ENCODE data around the gene LMF2. TPM values are rescaled to one million over a fixed set of nuclear protein-coding genes. Genes with fewer than 3 reads are reported as not detected.

LMF2 gene
- polyA plus RNA-seq, 1 donor (not counting 4 experiments of a cell fraction or from before 2014, with no cell fraction given), result 13.2 TPM

DNA sequence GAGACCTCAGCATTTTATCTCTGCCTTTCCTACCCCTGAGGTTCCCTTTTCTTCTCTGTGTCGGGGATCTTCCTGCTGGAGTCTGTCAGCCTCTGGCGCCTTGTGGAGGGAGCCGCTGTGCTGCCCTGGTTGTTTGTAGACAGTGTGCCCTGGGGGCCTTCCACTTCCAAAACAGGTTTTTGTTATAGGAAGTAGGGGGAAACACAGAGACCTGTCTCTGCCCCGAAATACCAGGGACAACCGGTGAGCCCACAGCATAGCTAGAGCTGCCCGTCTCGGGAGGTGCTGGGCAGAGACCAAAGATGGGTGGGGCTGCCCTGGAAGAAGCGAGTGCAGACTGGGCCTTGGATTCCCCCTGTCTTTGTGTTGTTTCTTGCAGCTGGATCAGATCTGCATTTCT, 8.6 kb upstream of the LMF2 start:
- Histone ChIP-seq H3K4me1 (ENCODE audit: control insufficient read depth, extremely low read depth, insufficient read depth, low read length) (no peaks in the 10 kb centered on the region), H3K27ac (ENCODE audit: control insufficient read depth, insufficient read depth, low read length) (no peak overlapping the region), H3K9me1 (ENCODE audit: control insufficient read depth, extremely low read depth, insufficient read depth, low read length) (no peaks in the 10 kb centered on the region), H4K20me1 (ENCODE audit: control insufficient read depth, extremely low read depth, insufficient read depth, low read length) (no peaks in the 10 kb centered on the region), H3K79me2 (ENCODE audit: control insufficient read depth, insufficient read depth, low read length) (peaks cover 28% of the 10 kb centered on the region), H3K9ac (ENCODE audit: control insufficient read depth, extremely low read depth, insufficient read depth, low read length) (no peak overlapping the region), H2AFZ (ENCODE audit: control insufficient read depth, low read length) (no peak overlapping the region), H3K4me3 (ENCODE audit: control insufficient read depth in 2 of 3, extremely low read depth in 1 of 3, insufficient read depth in 2 of 3, low read depth in 1 of 3, low read length in 3 of 3) (no peak overlapping the region), H3K27me3 (ENCODE audit: control insufficient read depth, extremely low read depth, insufficient read depth, low read length) (no peaks in the 10 kb centered on the region), H3K36me3 (ENCODE audit: control insufficient read depth in 2 of 2, extremely low read depth in 1 of 2, insufficient read depth in 2 of 2, low read length in 2 of 2) (peaks cover 8 to 10% of the 10 kb centered on the region in 2 experiments), H3K4me2 (ENCODE audit: control insufficient read depth, extremely low read depth, insufficient read depth, low read depth, low read length) (no peak overlapping the region), H3K9me3 (ENCODE audit: control insufficient read depth, low read depth, low read length) (no peaks in the 10 kb centered on the region)
- dilution Hi-C loops (cut with MboI; ENCODE audit: extremely low pct_ligation_motif_present, low sequenced_read_pairs), result no loop called here
- no peak for DNase-seq (ENCODE audit: low read depth, low spot score)
- no peak for TF ChIP-seq EZH2 (IDR thresholded peaks at IDR 0.05; ENCODE audit: low read length)
- TF ChIP-seq, protein P1, sequence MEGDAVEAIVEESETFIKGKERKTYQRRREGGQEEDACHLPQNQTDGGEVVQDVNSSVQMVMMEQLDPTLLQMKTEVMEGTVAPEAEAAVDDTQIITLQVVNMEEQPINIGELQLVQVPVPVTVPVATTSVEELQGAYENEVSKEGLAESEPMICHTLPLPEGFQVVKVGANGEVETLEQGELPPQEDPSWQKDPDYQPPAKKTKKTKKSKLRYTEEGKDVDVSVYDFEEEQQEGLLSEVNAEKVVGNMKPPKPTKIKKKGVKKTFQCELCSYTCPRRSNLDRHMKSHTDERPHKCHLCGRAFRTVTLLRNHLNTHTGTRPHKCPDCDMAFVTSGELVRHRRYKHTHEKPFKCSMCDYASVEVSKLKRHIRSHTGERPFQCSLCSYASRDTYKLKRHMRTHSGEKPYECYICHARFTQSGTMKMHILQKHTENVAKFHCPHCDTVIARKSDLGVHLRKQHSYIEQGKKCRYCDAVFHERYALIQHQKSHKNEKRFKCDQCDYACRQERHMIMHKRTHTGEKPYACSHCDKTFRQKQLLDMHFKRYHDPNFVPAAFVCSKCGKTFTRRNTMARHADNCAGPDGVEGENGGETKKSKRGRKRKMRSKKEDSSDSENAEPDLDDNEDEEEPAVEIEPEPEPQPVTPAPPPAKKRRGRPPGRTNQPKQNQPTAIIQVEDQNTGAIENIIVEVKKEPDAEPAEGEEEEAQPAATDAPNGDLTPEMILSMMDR (optimal IDR thresholded peaks at IDR 0.05 in 1 of 3, IDR thresholded peaks at IDR 0.05 in 1 of 3, conservative IDR thresholded peaks at IDR 0.05 in 1 of 3; ENCODE audit: extremely low read depth in 1 of 3, insufficient read depth in 2 of 3, low read length in 3 of 3), result no peak
- FAIRE-seq, result no peak

DNA sequence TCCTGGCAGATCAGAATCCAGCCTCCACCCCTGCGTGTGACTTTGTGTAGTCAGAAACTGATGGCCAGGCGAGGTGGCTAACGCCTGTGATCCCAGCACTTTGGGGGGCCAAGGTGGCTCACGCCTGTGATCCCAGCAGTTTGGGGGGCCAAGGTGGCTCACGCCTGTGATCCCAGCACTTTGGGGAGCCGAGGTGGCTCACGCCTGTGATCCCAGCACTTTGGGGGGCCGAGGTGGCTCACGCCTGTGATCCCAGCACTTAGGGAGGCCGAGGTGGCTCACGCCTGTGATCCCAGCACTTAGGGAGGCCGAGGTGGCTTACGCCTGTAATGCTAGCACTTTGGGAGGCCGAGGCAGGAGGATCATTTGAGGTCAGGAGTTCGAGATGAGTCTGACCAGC, 5.7 kb upstream of the LMF2 start:
- Histone ChIP-seq H3K4me1 (ENCODE audit: control insufficient read depth, extremely low read depth, insufficient read depth, low read length) (peaks cover 9% of the 10 kb centered on the region), H3K9me1 (ENCODE audit: control insufficient read depth, extremely low read depth, insufficient read depth, low read length) (no peaks in the 10 kb centered on the region), H3K4me3 (ENCODE audit: control insufficient read depth in 2 of 3, extremely low read depth in 1 of 3, insufficient read depth in 2 of 3, low read depth in 1 of 3, low read length in 3 of 3) (no peak overlapping the region), H3K4me2 (ENCODE audit: control insufficient read depth, extremely low read depth, insufficient read depth, low read depth, low read length) (no peak overlapping the region), H3K36me3 (ENCODE audit: control insufficient read depth in 2 of 2, extremely low read depth in 1 of 2, insufficient read depth in 2 of 2, low read length in 2 of 2) (peaks cover 3 to 7% of the 10 kb centered on the region in 2 experiments), H3K79me2 (ENCODE audit: control insufficient read depth, insufficient read depth, low read length) (peaks cover 44% of the 10 kb centered on the region), H3K27me3 (ENCODE audit: control insufficient read depth, extremely low read depth, insufficient read depth, low read length) (no peaks in the 10 kb centered on the region), H4K20me1 (ENCODE audit: control insufficient read depth, extremely low read depth, insufficient read depth, low read length) (no peaks in the 10 kb centered on the region), H2AFZ (ENCODE audit: control insufficient read depth, low read length) (no peak overlapping the region), H3K27ac (ENCODE audit: control insufficient read depth, insufficient read depth, low read length) (no peak overlapping the region), H3K9ac (ENCODE audit: control insufficient read depth, extremely low read depth, insufficient read depth, low read length) (no peak overlapping the region), H3K9me3 (ENCODE audit: control insufficient read depth, low read depth, low read length) (no peaks in the 10 kb centered on the region)
- DNase-seq (ENCODE audit: low read depth, low spot score) (no peak), FAIRE-seq (no peak)
- no peak for TF ChIP-seq EZH2 (IDR thresholded peaks at IDR 0.05; ENCODE audit: low read length)
- TF ChIP-seq, protein P1 (optimal IDR thresholded peaks at IDR 0.05 in 1 of 3, IDR thresholded peaks at IDR 0.05 in 1 of 3, conservative IDR thresholded peaks at IDR 0.05 in 1 of 3; ENCODE audit: extremely low read depth in 1 of 3, insufficient read depth in 2 of 3, low read length in 3 of 3), result no peak
- dilution Hi-C loops (cut with MboI; ENCODE audit: extremely low pct_ligation_motif_present, low sequenced_read_pairs), result no loop called here

All from keratinocyte (primary cell).